CD4-positive, alpha-beta T cell treated with Interleukin-6 for 4 hours (primary cell): Measurements from ENCODE around the gene KAT2B.
"Not testable (repeated sequence)": the region's sequence is repeated elsewhere in the genome, so short reads cannot be mapped to it uniquely, and the experiment has no call there.

Experiments used
- DNase-seq: peaks from one replicate; pipeline ENCODE4 v3.0.0-alpha.2; 2020; ENCODE audit warnings: mixed read lengths

The KAT2B gene

DNA sequence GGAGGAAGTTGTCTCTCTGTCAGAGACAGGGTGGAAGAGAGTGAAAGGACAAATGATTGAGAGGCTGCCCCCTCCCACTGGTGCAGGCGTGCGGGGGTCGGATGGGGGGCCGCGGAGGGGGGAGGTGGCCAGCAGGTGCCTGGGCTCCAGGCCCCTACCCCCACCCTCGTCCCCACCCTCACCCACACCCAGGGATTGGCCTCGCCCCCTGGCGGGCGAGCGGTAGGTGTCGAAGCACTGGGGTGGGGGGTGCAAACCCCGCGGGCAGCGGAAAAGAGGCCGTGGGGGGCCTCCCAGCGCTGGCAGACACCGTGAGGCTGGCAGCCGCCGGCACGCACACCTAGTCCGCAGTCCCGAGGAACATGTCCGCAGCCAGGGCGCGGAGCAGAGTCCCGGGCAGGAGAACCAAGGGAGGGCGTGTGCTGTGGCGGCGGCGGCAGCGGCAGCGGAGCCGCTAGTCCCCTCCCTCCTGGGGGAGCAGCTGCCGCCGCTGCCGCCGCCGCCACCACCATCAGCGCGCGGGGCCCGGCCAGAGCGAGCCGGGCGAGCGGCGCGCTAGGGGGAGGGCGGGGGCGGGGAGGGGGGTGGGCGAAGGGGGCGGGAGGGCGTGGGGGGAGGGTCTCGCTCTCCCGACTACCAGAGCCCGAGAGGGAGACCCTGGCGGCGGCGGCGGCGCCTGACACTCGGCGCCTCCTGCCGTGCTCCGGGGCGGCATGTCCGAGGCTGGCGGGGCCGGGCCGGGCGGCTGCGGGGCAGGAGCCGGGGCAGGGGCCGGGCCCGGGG is at the start of gene KAT2B:
Gene KAT2B, plus strand, starts transcription at position 682 of the 783 bp plus-strand sequence. Its CDS starts 32 bp downstream, at position 714.
- DNase-seq, result peak; percentile 88

DNA sequence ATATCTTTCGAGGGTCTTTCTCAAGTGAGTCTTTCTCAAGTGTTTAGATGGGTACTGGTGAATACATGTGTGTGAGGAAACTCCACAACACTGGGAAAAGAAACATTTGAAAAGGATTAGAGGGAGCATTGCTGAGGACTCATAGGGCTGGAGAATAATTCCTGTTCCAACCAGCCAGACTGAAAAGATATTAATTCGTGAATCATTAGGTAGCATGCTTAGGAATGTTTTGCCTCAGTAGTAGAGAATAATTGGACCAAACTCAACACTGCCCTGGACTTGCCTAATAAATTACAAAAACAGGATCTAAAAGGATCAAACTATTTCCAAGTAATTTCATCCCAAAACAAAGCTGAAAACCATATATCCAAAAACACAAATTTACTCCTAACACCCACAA is 45.5 kb upstream of the KAT2B start:
- DNase-seq, result no peak

DNA sequence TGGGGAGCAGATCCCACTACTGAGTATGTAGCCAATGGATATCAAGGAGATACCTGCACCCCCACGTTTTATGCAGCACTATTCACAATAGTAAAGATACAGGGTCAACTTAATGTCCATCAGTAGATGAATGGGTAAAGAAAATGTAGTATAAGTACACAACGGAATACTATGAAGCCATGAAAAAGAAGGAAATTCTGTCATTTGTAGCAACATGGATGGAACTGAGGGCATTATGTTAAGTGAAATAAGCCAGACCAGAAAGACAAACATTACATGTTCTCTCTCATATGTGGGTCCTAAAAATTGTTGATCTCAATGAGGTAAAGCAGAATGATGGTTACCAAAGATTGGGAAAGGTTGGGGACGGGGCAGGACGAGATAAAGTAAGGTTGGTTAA is 42.7 kb upstream of the KAT2B start:
- DNase-seq, result no peak

DNA sequence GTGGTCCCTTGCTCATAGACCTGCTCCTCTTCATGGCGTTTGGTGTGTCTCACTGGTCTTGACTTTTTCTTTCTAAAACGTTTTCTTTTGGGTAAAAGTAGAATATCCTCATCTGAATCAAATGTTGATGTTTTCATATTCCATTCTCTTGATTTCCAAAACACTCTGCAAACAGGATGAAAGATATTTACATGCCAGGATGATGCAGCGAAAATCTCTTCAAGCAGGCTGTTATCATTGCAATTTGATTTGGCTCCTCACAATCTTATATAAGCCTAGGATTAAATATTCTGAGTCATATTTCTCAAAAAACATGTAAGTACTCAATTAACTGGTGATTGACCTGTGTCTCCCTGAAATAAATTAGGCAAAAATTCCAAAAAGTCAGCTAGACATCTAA is 38.3 kb upstream of the KAT2B start:
- no peak for DNase-seq

GRCh38 chr3:20007960-20008359 is 32.3 kb upstream of the KAT2B start:
- no peak for DNase-seq

DNA sequence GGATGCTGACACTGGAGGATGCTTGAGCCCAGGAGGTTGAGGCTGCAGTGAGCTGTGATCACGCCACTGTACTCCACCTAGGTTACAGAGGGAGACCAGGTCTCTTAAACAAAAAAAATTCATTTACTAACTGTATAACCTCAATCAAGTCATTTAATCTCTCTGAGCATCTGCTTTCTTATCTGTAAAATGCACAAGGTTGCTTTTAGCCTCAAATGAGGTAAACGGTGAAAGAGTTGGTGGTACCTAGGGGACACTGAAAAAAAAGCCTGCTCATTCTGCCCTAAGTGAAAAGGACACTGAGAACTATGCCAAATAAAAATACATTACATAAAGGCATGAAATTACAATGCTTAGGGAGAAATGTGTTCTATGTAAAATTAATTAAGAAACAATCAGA is 31.6 kb upstream of the KAT2B start:
- no peak for DNase-seq

DNA sequence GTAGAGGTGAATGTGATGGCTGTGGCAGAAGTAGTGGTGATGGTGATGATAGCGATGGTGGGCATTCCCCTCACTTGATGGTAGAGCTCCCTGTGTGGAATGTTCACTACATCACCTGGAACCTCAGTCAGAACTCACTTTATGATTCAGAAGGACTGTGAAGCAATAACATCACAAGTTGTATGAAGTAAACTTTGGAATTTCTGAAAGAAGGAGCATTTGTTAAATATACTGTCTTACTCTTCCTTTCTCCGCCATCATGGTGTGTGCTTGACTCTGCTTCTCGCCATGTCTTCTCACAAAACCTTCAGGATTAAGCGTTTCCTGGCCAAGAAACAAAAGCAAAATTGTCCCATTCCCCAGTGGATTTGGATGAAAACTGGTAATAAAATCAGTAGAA is 28.1 kb upstream of the KAT2B start, which contains the start of gene PP2D1:
Gene PP2D1, minus strand, starts transcription at position 101 of the 400 bp plus-strand sequence. CDS start 192 bp downstream, outside the sequence.
- no peak for DNase-seq

DNA sequence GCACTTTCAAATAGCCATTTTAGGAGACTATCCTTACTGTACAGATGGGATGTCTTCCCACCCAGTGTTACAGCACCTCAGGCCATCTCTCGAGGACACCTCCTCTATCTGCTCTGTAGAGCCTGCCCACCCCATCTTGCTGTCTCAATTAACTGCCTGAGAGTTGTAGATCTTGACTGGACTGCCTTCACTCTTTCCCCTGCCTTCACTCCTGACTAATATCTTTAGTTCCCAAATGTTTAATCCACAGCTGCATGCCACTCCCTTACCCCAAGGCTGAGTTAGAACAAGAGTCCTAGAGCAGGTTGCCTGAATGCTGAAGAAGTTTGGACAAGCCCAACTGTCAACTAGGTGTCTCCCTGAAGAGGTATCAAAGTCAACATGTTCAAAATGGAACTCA is 26.9 kb upstream of the KAT2B start:
- DNase-seq, result no peak

- DNase-seq, result no peak
Observed at GRCh38 chr3:20015525-20015924, 24.7 kb upstream of the KAT2B start.

GRCh38 chr3:20016076-20016475 is 24.2 kb upstream of the KAT2B start:
- DNase-seq, result not testable (repeated sequence)

GRCh38 chr3:20022954-20023622 is 17.2 kb upstream of the KAT2B start:
- no peak for DNase-seq

DNA sequence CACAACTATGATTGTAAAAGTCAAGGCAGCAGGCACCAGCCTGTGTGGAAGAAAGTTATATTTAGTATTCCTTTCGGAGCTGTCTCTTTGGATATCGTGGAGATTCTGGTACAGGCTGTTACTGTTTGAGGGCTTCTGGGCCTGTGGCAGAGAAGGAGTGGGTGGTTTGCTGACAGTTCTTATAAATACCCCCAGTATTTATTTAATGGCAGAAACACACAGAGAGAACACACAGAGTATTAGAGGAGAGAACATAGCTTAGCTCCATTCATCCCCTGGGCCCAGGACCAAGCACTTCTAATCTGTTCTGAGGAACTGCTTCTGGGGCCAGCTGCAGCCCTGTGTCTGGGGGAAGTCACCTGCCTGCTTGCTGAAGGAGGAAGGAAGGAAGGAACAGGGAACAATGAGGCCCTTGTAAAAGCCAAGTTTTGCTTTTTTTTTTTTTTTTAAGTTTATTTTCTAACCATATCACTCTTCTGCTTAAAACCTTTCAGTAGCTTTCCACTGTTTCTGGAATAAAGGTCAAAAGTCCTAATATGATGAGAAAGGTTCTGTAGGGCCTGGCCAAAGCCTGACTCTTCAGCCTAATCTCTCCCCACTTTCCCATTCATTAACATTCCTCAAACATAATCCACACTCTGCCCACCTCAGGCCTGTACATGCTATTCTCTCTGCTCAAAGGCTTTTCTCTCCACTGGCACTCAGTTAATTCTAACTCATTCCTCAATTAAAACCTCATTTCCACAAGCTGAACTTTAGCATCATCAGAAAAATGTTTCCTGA is 16.4 kb upstream of the KAT2B start:
- DNase-seq, result no peak

DNA sequence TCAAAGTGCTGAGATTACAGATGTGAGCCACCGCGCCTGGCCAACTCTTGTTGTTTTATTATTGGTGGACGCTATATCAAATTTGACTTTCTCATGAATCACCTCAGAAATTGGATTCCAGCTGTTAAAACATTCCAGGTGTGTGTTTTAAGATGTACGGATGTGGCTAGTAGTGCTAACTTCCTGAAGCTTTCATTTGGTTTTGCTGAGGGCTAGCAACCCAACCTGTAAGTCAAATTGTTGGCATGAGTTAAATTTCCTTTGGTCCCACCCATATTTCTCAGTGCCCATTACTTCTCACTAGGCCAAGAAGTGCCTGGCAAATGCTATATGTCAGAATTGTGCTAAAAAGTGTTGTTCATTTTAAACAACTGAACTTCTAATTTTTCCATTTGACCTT is 13.1 kb upstream of the KAT2B start:
- no peak for DNase-seq

- no peak for DNase-seq
Observed at GRCh38 chr3:20028905-20029331, 11.3 kb upstream of the KAT2B start.

GRCh38 chr3:20031939-20032338 is 8.3 kb upstream of the KAT2B start:
- not testable (repeated sequence) for DNase-seq

DNA sequence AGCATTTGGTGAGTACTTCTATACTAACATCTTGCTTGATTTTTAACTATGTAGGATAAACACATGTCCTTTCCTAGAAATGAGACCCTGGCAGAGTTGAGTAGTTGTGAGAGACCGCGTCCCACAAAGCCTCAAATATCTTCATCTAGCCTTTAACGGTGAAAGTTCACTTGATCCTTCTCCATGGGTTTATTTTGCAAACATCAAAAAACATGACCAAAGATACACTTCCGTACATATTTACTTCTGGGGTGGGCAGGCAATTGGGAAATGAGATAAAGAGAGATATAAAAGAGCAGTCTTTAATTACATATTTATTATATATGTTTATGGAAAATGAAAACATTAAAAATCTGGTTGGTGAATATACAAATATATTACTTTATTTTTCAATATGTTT is 5.2 kb upstream of the KAT2B start:
- DNase-seq, result no peak

DNA sequence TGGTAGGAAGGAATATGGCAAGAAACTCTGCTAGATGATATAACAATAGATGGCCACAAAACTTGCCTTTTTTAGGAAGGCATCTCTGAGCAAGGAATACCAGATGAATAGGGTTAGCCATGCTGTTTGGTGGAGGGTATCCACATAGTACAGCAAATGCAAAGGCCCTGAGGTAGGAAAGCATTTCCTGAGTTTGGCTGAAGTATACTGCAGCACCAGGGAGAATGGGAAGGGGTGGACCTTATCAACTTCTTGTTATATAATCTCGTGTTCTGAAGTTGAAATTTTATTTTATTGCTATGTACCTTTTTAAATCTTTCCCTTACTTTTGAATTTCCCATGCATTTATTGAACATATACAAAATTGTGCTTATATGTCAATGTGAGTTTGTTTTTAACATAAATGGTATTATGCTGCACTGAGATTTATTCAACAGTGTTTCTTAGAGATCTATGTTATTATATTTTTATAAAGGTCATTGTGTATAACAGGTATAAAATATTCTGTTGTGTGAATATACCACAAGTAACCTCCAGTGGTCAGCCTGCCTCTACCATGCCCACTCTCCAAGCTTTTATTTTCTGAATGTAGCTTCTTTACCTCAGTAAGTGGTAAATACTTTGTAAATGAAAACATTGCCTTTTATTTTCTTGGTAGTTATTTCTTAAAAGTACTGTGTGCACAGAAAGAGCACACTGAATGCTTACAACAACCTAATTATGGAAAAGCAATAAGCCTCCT is 2.8 kb upstream of the KAT2B start:
- no peak for DNase-seq

GRCh38 chr3:20038699-20039465 is 1.4 kb upstream of the KAT2B start:
- DNase-seq, result no peak

DNA sequence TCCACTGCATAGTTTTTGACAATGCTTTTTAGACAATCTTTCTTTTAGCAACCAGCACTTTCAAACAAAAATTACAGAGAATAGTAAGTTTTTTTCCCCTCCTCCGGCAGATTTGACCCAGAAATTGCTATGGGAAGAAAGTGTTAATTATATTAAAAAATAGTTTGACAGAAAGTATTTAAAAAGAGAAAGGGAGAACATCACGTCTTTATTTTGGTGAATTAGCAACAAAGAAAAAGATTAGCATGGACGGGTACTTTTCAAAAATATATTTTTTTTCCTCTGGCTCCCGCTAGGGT is 831 bp upstream of the KAT2B start:
- DNase-seq, result no peak

- DNase-seq, result peak; percentile 72
Observed at GRCh38 chr3:20040548-20041196, 426 bp downstream of the KAT2B start.

GRCh38 chr3:20041197-20041780 is 1.0 kb downstream of the KAT2B start:
- DNase-seq, result peak; percentile 82
